RWPE2 (cell line): ENCODE measurements around the gene OPN1MW3.

Experiments
- ATAC-seq: fragments of 200-7000 bp; cut with Tn5 transposase; 3 replicates; pipeline ENCODE4 v1.9.1; 2021; ENCODE audit warnings: low read depth
- DNase-seq: peaks from one replicate; pipeline ENCODE4 v3.0.0-alpha.2; 2020; ENCODE audit warnings: low spot score
- H3K27ac ChIP-seq: fragments of 450-650 bp; 2 replicates; pipeline ENCODE4 v1.5.1; 2017; ENCODE audit warnings: mild to moderate bottlenecking; ENCODE audit not compliant: poor library complexity, severe bottlenecking
- H3K27me3 ChIP-seq: fragments of 250-450 bp; sonication (Bioruptor Pico); 2 replicates; pipeline ENCODE4 v1.5.1; 2021; ENCODE audit warnings: mild to moderate bottlenecking, moderate library complexity; ENCODE audit not compliant: insufficient read depth, poor library complexity, severe bottlenecking
- H3K36me3 ChIP-seq: fragments of 250-450 bp; sonication (Bioruptor Pico); 2 replicates; pipeline ENCODE4 v1.5.1; 2020; ENCODE audit warnings: low read depth, mild to moderate bottlenecking, moderate library complexity
- H3K4me1 ChIP-seq: fragments of 250-450 bp; sonication (Bioruptor Pico); 2 replicates; pipeline ENCODE4 v1.5.1; 2021; ENCODE audit warnings: mild to moderate bottlenecking, moderate library complexity; ENCODE audit not compliant: insufficient read depth, poor library complexity, severe bottlenecking
- H3K4me3 ChIP-seq: fragments of 250-450 bp; sonication (Bioruptor Pico); 2 replicates; pipeline ENCODE4 v1.5.1; 2021; ENCODE audit warnings: mild to moderate bottlenecking, moderate library complexity; ENCODE audit not compliant: severe bottlenecking
- H3K9me3 ChIP-seq: fragments of 250-450 bp; sonication (Bioruptor Pico); 2 replicates; pipeline ENCODE4 v1.5.1; 2021; ENCODE audit warnings: mild to moderate bottlenecking, moderate library complexity; ENCODE audit not compliant: severe bottlenecking
- TF ChIP-seq, protein P1 (sequence below): fragments of 450-650 bp; IDR thresholded peaks from one replicate; pipeline ENCODE4 v1.5.1; 2017; ENCODE audit warnings: mild to moderate bottlenecking, moderate library complexity; ENCODE audit not compliant: poor library complexity, severe bottlenecking

Gene OPN1MW3

DNA sequence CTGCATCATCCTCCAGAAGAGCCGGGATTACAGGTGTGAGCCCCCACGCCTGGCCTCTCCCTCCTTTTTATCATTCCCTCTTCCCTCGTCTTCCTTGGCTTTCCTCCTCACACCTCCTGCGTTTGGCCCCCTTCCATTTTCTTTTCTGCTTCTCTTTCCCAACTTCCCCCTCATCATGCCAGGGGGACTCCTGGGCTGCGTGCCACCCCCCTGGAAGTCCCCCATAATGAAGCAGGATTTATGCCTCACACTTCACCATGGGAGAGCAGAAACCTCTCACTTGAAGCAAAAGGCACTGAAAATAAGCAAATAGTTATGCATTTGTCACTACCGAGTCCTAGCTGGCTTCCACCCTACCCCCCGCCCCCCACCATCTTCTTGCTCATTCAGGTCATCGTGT is 46.1 kb downstream of the OPN1MW3 start:
- H3K36me3 ChIP-seq = no peaks in the 10 kb centered on the region
- H3K4me3 ChIP-seq = no peak overlapping the region
- H3K4me1 ChIP-seq = no peaks in the 10 kb centered on the region
- H3K9me3 ChIP-seq = no peaks in the 10 kb centered on the region
- ATAC-seq = no peak
- TF ChIP-seq, protein P1, sequence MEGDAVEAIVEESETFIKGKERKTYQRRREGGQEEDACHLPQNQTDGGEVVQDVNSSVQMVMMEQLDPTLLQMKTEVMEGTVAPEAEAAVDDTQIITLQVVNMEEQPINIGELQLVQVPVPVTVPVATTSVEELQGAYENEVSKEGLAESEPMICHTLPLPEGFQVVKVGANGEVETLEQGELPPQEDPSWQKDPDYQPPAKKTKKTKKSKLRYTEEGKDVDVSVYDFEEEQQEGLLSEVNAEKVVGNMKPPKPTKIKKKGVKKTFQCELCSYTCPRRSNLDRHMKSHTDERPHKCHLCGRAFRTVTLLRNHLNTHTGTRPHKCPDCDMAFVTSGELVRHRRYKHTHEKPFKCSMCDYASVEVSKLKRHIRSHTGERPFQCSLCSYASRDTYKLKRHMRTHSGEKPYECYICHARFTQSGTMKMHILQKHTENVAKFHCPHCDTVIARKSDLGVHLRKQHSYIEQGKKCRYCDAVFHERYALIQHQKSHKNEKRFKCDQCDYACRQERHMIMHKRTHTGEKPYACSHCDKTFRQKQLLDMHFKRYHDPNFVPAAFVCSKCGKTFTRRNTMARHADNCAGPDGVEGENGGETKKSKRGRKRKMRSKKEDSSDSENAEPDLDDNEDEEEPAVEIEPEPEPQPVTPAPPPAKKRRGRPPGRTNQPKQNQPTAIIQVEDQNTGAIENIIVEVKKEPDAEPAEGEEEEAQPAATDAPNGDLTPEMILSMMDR = no peak
- H3K27me3 ChIP-seq = no peaks in the 10 kb centered on the region
- H3K27ac ChIP-seq = no peak overlapping the region
- DNase-seq = no peak

DNA sequence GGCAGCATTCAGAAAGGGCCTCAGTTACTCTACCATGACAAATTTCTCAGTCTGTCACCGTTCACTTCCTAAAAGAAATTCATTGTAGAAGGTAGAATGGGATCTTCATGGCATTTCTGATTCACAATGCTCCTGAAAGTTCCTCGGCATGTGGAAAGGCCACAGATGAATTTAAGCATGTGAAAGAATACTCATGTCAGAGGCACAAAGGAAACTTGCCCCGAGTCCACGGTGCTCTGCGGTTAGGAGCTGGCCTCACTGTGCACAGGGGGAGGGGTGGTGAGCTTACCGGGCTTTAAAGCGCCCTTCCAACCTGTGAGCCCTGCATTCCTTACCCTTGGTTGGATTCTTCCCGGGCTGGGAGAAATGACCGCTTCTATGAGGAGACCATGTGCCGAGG is 47.5 kb downstream of the OPN1MW3 start:
- DNase-seq (no peak), ATAC-seq (no peak)
- Histone ChIP-seq H3K36me3 (no peaks in the 10 kb centered on the region), H3K27me3 (no peaks in the 10 kb centered on the region), H3K9me3 (no peaks in the 10 kb centered on the region), H3K27ac (no peak overlapping the region), H3K4me1 (no peaks in the 10 kb centered on the region), H3K4me3 (no peak overlapping the region)
- TF ChIP-seq, protein P1 = no peak

DNA sequence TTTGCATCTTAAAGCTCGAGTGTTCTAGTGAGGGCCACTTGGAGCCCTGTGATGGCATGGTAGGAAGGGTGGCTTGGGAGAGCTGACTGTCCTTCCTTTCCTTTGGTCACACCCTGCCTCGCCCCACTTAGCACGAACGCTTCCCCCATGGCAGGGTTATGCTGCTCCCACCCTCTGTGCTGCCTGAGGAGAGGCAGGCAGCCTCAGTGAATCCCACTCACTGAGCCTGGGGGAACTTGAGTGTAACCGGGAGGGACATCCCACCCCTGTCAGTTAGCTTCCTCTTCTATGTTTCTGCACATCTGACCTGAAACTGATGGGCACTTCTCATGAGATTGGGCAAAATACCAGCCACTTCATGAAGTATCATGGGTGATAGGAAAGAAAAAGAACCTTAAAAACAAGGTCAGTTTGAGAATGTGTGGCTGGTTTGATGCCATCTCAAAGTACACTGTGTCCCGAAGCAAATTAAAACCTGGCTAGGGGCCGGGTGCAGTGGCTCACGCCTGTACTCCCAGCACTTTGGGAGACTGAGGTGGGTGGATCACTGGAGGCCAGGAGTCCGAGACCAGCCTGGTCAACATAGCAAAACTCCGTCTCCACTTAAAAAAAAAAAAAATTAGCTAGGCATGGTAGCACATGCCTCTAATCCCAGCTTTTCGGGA is 48.3 kb downstream of the OPN1MW3 start:
- ATAC-seq = no peak
- no peaks in the 10 kb centered on the region for H3K27me3 ChIP-seq
- no peaks in the 10 kb centered on the region for H3K36me3 ChIP-seq
- H3K9me3 ChIP-seq = no peaks in the 10 kb centered on the region
- DNase-seq = no peak
- no peak overlapping the region for H3K27ac ChIP-seq
- H3K4me3 ChIP-seq = no peak overlapping the region
- TF ChIP-seq, protein P1 = no peak
- no peaks in the 10 kb centered on the region for H3K4me1 ChIP-seq

DNA sequence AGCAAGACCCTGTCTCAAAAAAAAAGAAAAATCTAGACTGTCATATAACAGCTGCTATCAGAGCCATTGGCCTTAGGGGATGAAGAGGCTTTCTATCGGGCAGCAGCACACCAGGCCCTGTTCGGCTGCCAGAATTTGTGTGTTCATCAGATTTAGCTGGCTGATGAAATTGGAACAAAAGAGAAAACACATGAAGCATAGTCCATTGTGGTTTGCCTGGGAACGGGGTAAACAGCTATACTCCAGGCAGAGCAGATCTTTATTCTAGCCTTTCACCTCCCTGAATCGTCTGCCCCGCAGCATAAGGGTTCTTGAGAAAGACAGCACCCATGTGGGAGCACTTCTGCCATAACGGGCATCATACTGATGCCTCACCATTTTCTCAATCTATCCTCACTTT is 49.8 kb downstream of the OPN1MW3 start:
- no peaks in the 10 kb centered on the region for H3K9me3 ChIP-seq
- H3K4me3 ChIP-seq = no peak overlapping the region
- no peaks in the 10 kb centered on the region for H3K4me1 ChIP-seq
- H3K27ac ChIP-seq = no peak overlapping the region
- DNase-seq = no peak
- no peak for ATAC-seq
- no peaks in the 10 kb centered on the region for H3K27me3 ChIP-seq
- TF ChIP-seq, protein P1 = no peak
- no peaks in the 10 kb centered on the region for H3K36me3 ChIP-seq

DNA sequence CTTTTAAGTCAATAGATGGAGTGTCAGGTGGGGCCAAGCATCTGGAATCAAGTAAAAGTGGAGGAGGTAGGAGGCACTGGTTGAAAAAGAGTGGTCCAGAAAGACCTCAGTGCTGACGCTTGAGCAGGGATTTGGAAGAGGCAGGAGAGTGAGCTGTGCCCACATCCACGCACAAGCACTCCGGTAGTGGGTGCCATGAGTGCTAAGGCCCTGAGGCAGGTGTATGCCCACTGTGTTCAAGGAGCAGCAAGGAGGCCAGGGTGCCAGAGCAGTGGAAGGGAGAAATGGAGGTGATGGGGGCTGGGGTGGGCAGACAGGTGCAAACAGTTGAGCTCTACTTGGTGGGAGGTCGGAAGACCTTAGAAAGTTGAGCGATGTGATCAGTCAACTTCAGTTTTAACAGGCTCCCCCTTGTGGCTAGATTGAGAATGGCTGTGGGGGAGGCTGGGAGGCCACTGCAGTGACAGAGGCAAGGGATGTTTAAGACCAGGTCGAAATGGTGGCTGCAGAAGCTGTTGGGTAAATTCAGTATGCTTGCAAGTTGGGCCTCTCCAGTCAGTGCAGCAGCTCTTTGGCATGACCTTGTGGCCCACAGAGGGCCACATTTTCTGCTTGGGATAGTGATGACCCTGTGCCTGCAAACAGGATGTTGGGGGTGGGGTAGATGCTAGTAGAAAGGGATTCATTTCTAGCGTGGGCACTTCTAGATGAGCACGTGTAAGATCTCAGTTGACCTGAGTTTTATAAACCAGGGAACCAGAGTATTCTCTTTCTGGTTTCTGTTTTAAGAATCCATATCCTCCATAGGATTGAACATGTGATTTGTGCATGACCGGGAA is 50.9 kb downstream of the OPN1MW3 start:
- no peak overlapping the region for H3K27ac ChIP-seq
- TF ChIP-seq, protein P1 = peak; percentile 48
- no peaks in the 10 kb centered on the region for H3K27me3 ChIP-seq
- no peak overlapping the region for H3K4me3 ChIP-seq
- no peaks in the 10 kb centered on the region for H3K9me3 ChIP-seq
- ATAC-seq = no peak
- no peaks in the 10 kb centered on the region for H3K4me1 ChIP-seq
- DNase-seq = no peak
- H3K36me3 ChIP-seq = no peaks in the 10 kb centered on the region
